Stimulated activated naive CD4-positive, alpha-beta T cell (primary cell): ENCODE results near the gene TMEM125.

ENCODE experiments used
- DNase-seq, 6 experiments: peaks; one replicate each; lab custom pipeline; 2025; lab: John Stamatoyannopoulos, UW

Gene TMEM125

DNA sequence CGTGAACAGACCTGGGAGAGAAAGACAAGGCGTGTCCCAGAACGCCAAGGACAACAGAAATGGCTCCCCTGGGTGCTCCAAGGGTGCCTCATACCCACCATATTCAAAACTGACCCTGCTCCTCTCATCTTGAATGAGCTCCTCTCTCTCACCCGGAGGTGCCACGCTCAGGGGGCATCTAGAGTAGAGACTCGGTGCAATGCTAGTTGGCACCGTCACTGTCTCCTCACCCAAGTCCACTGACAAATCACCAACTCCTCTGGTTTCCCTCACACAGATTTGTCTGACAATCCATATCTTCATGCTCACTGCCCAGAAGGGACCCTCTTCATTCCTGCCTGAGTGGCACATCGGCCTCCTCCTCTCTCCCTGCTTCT lies 5.0 kb downstream of the TMEM125 start:
- DNase-seq: no peak

DNA sequence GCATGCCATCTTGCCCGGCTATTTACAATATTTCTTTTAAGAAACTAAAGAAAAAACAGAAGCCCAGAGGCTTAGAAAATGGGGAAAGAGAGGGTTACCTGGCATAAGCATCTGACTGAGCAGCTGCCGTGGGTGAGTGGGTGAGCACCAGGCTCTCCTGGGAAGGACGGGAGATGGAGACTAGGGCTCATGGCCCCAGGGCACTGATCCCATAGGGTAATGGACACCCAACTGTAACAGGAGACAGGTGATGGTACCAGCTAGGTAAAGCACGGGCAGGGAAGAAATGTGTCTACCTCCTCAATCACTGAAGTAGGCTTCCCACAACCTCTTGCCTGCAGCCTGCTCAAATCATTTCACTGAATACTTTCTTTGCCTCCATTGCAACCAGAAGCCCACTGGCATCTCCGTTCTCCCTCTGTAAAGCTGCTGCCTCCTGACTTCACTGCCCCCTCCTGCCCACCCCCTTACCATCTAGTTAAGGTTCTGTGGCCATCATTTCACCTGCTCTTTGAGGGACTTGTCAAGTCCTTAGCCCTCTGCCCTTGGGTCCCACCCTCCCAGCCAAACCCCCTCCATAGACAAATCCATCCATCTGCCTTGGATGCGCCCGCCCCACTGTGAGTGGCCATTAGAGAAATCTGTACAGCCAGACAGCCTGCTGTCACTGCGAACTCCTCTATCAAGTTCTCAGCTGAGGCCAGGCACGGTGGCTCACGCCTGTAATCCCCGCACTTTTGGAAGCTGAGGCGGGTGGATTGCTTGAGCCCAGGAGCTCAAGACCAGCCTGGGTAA lies 6.2 kb downstream of the TMEM125 start:
- no peak for DNase-seq

- DNase-seq: no peak
Observed at GRCh38 chr1:43276673-43277072, 6.9 kb downstream of the TMEM125 start.

GRCh38 chr1:43277116-43277876 lies 7.5 kb downstream of the TMEM125 start:
- no peak for DNase-seq

- DNase-seq: no peak
Observed at GRCh38 chr1:43279161-43279560, 9.4 kb downstream of the TMEM125 start.

- DNase-seq: no peak
Observed at GRCh38 chr1:43279666-43280065, 9.9 kb downstream of the TMEM125 start.

- DNase-seq: no peak
Observed at GRCh38 chr1:43280692-43281091, 10.9 kb downstream of the TMEM125 start.

GRCh38 chr1:43282220-43283195 lies 12.7 kb downstream of the TMEM125 start:
- no peak for DNase-seq

GRCh38 chr1:43284065-43284464 lies 14.3 kb downstream of the TMEM125 start:
- DNase-seq: no peak

- no peak for DNase-seq
Observed at GRCh38 chr1:43284546-43285110, 14.8 kb downstream of the TMEM125 start.

DNA sequence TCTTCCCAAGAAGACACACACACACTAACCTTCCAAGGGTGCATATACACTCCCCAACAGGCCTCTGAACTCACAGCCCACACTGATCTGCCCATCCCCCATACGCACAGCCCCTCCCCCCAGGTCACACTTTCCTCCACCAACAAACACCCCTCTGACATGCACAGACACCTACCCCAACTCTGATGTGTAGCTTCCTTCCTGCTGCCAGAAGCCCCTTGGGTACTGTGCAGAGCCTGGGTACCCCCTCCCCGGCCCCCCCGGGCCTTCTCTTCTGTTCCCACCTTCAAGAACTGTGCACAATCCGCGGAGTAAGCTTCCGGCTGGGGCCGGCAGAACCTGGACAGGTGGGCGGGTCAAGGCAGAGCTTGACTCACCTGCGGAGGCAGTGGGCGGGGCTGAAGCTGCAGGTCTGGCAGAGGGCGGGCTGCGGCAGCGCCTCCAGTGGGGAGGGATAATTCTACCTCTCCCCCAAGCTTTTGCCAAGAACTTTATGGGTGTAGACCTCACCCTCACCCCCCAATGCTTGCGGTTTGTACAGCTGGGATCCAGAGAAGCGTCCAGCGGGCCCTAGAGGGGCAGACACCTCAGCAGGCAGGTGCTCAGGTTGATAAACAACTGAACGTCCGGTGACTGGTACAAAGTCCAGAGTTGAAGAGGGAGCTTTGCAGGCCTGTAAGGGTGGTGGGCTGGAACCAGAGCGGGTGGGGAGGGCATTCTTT lies 15.6 kb downstream of the TMEM125 start, which contains the start of gene C1orf210:
C1orf210 (minus strand) TSS at position 313 of the 722 bp plus-strand sequence. CDS start 2,311 bp downstream, outside the sequence.
- no peak for DNase-seq

GRCh38 chr1:43286115-43286514 lies 16.3 kb downstream of the TMEM125 start:
- DNase-seq: no peak

DNA sequence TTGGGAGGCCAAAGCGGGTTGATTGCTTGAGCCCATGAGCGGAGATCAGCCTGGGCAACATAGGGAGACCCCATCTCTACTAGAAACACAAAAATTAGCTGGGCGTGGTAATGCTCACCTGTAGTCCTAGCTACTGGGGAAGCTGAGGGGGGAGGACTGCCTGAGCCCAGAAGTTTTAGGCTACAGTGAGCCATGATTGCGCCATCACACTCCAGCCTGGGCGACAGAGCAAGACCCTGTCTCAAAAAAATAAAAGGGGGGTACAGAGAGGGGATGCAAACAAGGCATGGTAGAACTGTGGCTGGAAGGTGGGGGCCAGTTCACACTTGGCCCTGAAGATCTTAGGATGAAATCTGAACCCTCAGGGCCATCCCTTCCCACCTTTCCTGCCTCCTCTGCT lies 16.8 kb downstream of the TMEM125 start:
- no peak for DNase-seq

- DNase-seq: no peak
Observed at GRCh38 chr1:43288058-43288784, 18.4 kb downstream of the TMEM125 start.

- no peak for DNase-seq
Observed at GRCh38 chr1:43288785-43289706, 19.3 kb downstream of the TMEM125 start.

DNA sequence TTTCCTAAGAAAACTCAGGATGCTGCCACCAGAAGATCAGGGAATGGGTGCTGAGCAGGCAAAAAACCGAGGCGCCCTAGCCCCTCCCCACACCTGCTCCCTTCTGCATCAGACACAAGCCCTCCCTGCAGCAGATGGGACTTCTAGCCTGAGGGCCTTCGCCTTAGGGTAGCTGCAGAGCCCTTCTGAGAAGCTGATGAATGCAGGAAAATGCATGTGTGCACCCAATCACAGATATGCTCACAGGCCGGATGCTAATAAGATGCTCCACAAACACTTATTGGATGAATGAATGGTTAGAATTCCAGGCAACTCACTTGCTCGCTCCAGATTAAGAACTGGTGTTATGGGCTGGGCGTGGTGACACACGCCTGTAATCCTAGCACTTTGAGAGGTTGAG lies 22.4 kb downstream of the TMEM125 start:
- no peak for DNase-seq

DNA sequence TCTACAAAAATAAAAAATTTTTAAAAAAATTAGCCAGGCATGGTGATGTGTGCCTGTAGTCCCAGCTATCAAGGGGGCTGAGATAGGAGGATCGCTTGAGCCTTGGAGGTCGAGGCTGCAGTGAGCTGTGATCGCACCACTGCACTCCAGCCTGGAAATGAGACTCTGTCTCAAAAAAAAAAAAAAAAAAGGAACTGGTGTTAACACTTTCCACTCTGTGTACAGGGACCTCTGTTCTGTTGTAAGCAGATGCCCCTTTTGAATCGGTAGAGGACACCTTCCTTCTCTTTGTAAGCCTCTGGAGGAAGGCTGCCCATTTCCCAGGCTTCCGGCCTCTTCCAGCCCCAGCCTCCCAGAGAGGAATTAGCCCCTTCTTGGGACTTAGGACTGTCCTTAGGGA lies 22.9 kb downstream of the TMEM125 start:
- no peak for DNase-seq

DNA sequence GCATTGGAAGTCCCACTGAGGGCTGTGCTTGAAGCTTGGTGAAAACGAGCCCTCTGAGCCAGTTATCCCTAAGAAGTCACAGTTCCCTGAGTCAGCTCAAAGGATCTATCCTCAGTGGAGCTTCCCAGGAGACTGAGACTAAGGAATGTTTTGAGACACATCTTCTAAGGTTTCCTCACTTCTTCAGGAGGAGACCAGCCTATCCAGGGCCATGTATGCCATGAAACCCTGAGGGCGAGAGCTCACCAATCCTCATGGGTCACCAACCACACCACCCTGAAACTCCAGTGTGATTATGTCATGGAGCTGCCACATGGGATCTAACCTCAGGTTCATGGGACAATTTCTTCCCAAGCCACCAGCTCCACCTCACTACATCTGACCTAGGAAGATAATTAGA lies 23.4 kb downstream of the TMEM125 start:
- DNase-seq: no peak
